ENCODE data around the gene KLHL22.

DNA sequence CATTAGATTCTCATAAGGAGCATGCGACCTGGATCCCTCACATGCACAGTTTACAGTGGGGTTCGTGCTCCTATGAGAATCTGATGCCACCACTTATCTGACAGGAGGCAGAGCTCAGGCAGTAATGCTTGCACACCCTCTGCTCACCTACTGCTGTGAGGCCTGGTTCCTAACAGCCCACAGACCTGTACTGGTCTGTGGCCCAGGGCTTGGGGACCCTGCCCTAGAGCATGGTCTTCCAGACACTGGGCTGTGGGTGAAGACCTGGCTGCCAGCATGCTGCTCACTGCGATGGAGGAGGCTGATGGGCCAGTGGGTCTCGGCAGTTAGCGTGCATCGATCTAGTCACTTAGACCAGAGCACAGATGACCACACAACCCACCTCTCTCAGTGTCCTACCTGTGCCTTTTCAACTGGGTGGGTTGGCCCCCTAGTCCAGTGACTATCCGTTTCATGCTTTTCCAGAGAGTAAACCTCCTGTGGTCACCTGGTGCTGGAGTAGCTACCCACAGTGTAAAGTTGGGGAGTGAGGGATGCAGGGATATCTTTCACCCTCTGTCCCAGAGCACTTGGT is 32.9 kb upstream of the KLHL22 start:
- TF ChIP-seq CTCF (IDR thresholded peaks at IDR 0.05; ENCODE audit: control extremely low read depth in 1 of 3, insufficient read depth in 1 of 3, low read depth in 1 of 3, low read length in 3 of 3): no peak
- TF ChIP-seq EP300 (IDR thresholded peaks at IDR 0.05; ENCODE audit: borderline replicate concordance in 1 of 2, low read depth in 2 of 2, low read length in 2 of 2): no peak
- no peak for TF ChIP-seq CREB1 (IDR thresholded peaks at IDR 0.05)
- no peak for TF ChIP-seq SP1 (IDR thresholded peaks at IDR 0.05; ENCODE audit: low read depth, low read length)
- TF ChIP-seq EGR1 (IDR thresholded peaks at IDR 0.05; ENCODE audit: borderline replicate concordance, low read depth, low read length): no peak
- no peak for TF ChIP-seq POLR2A (IDR thresholded peaks at IDR 0.05; ENCODE audit: control extremely low read depth in 1 of 2, low read depth in 2 of 2, low read length in 2 of 2)
- no peak for TF ChIP-seq POU5F1 (IDR thresholded peaks at IDR 0.05; ENCODE audit: low read depth, low read length)
- TF ChIP-seq ASH2L (IDR thresholded peaks at IDR 0.05; ENCODE audit: low read length): no peak
- no peak for TF ChIP-seq RFX5 (IDR thresholded peaks at IDR 0.05; ENCODE audit: borderline replicate concordance, low read depth, low read length)
- no peak for TF ChIP-seq ATF3 (IDR thresholded peaks at IDR 0.05; ENCODE audit: insufficient read depth, low read depth, low read length)
- TF ChIP-seq GABPA (IDR thresholded peaks at IDR 0.05; ENCODE audit: borderline replicate concordance, insufficient read depth, low read length): no peak
- TF ChIP-seq BACH1 (IDR thresholded peaks at IDR 0.05; ENCODE audit: low read length): no peak
- TF ChIP-seq, protein P1, sequence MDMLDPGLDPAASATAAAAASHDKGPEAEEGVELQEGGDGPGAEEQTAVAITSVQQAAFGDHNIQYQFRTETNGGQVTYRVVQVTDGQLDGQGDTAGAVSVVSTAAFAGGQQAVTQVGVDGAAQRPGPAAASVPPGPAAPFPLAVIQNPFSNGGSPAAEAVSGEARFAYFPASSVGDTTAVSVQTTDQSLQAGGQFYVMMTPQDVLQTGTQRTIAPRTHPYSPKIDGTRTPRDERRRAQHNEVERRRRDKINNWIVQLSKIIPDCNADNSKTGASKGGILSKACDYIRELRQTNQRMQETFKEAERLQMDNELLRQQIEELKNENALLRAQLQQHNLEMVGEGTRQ (IDR thresholded peaks at IDR 0.05; ENCODE audit: low read length): no peak

Data from H1 (cell line).